ENCODE measurements around the gene SSX2IP.

DNA sequence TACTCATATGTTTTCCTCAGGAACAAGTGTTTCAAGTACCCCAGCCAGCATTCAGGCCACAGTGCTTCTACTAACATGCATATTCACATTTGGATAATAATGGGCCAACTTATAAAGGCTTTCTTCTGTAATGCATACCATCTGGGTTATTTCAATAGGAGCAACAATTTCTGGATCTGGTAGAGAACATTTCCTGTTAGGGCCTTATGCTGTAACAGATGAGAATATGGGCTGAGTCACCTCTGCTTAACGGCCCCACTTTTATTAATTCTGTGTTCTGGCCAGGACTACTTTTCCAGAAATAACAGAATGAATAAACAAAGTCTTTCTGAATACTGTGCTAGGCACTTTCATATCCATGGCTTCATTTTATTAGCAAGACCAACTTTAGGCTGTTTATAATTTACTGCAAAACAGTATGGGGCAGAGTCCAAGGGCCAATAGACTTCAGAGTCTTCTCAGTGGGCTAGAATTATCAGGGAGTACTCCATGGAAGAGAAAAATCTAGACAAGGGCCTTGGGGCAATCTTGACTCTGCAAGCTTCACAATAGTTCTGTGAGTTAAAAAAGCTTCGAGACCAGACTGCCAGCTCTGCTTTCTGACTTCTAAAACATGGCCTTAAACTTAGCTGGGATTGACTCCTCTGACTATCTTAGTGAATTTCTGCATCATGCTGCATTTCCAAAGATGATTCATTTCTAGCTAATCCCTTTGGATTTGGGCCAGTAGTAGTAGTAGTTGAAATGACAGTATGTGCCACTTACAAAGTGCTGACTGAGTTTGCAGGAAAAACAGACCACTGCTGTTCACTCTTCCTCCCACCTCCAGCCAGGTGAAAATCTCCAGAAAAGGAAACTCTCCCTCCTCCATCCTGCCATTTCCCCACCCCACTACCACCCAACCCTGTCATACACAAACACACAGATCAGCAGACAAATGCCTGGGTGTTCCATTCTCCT, 8.2 kb upstream of the SSX2IP start:
- TF ChIP-seq, protein P1, sequence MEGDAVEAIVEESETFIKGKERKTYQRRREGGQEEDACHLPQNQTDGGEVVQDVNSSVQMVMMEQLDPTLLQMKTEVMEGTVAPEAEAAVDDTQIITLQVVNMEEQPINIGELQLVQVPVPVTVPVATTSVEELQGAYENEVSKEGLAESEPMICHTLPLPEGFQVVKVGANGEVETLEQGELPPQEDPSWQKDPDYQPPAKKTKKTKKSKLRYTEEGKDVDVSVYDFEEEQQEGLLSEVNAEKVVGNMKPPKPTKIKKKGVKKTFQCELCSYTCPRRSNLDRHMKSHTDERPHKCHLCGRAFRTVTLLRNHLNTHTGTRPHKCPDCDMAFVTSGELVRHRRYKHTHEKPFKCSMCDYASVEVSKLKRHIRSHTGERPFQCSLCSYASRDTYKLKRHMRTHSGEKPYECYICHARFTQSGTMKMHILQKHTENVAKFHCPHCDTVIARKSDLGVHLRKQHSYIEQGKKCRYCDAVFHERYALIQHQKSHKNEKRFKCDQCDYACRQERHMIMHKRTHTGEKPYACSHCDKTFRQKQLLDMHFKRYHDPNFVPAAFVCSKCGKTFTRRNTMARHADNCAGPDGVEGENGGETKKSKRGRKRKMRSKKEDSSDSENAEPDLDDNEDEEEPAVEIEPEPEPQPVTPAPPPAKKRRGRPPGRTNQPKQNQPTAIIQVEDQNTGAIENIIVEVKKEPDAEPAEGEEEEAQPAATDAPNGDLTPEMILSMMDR (IDR thresholded peaks at IDR 0.05): no peak
- TF ChIP-seq EP300 (IDR thresholded peaks at IDR 0.05): no peak

Measured in stomach (tissue), 4 donors.